ENCODE results near the gene FHIT.

The FHIT gene

GRCh38 chr3:59843821-59844220, 1407.4 kb downstream of the FHIT start:
- no peaks in the 10 kb centered on the region for H3K36me3 ChIP-seq
- no peak overlapping the region for H3K27ac ChIP-seq
- H3K9me3 ChIP-seq: peaks cover 5% of the 10 kb centered on the region; the same call in 1 of the 2 replicates

GRCh38 chr3:59839810-59840515, 1411.3 kb downstream of the FHIT start:
- Histone ChIP-seq H3K36me3 (no peaks in the 10 kb centered on the region), H4K20me1 (no peaks in the 10 kb centered on the region), H3K27me3 (no peaks in the 10 kb centered on the region), H3K4me3 (no peak overlapping the region), H3K9me3 (no peaks in the 10 kb centered on the region), H3K9ac (no peak overlapping the region), H3K27ac (no peak overlapping the region), H3K4me2 (peak overlapping the region; percentile 29; the same call in 1 of the 2 replicates), H3K4me1 (peaks cover 19% of the 10 kb centered on the region; the same call in 1 of the 2 replicates)
- TF ChIP-seq Cebpa-rat (IDR thresholded peaks at IDR 0.05): no peak

More at GRCh38 chr3:59843821-59844220, 1407.4 kb downstream of the FHIT start:
- Histone ChIP-seq H3K4me2 (no peak overlapping the region), H3K4me3 (no peak overlapping the region), H3K9ac (no peak overlapping the region), H3K27me3 (no peaks in the 10 kb centered on the region), H3K4me1 (peaks cover 14% of the 10 kb centered on the region; the same call in 1 of the 2 replicates), H4K20me1 (no peaks in the 10 kb centered on the region)
- TF ChIP-seq Cebpa-rat (IDR thresholded peaks at IDR 0.05): no peak

- H3K27ac ChIP-seq: no peak overlapping the region
- H3K4me2 ChIP-seq: peak overlapping the region; percentile 29; the same call in 1 of the 2 replicates
- no peak for TF ChIP-seq Cebpa-rat (IDR thresholded peaks at IDR 0.05)
Observed at GRCh38 chr3:59839283-59839682, 1412.0 kb downstream of the FHIT start.

GRCh38 chr3:59836531-59836930, 1414.7 kb downstream of the FHIT start:
- no peak for TF ChIP-seq Cebpa-rat (IDR thresholded peaks at IDR 0.05)
- Histone ChIP-seq H3K27ac (no peak overlapping the region), H3K9me3 (peaks cover 4% of the 10 kb centered on the region; the same call in 1 of the 2 replicates), H3K4me2 (no peak overlapping the region), H3K9ac (no peak overlapping the region), H3K27me3 (no peaks in the 10 kb centered on the region), H3K4me3 (no peak overlapping the region), H3K4me1 (peaks cover 19% of the 10 kb centered on the region; the same call in 1 of the 2 replicates), H3K36me3 (no peaks in the 10 kb centered on the region), H4K20me1 (no peaks in the 10 kb centered on the region)

More at GRCh38 chr3:59839283-59839682, 1412.0 kb downstream of the FHIT start:
- H3K9me3 ChIP-seq: peaks cover 2% of the 10 kb centered on the region; the same call in 1 of the 2 replicates
- peaks cover 19% of the 10 kb centered on the region; the same call in 1 of the 2 replicates for H3K4me1 ChIP-seq
- H3K27me3 ChIP-seq: no peaks in the 10 kb centered on the region
- H3K4me3 ChIP-seq: no peak overlapping the region
- H3K9ac ChIP-seq: no peak overlapping the region
- H4K20me1 ChIP-seq: no peaks in the 10 kb centered on the region
- no peaks in the 10 kb centered on the region for H3K36me3 ChIP-seq

GRCh38 chr3:59832702-59833101, 1418.5 kb downstream of the FHIT start:
- Histone ChIP-seq H3K27me3 (no peaks in the 10 kb centered on the region), H3K4me1 (peaks cover 5% of the 10 kb centered on the region; the same call in 1 of the 2 replicates), H3K27ac (no peak overlapping the region), H3K9me3 (peaks cover 4% of the 10 kb centered on the region; the same call in 1 of the 2 replicates), H3K4me3 (no peak overlapping the region), H3K4me2 (no peak overlapping the region), H3K9ac (no peak overlapping the region), H4K20me1 (no peaks in the 10 kb centered on the region), H3K36me3 (no peaks in the 10 kb centered on the region)
- no peak for TF ChIP-seq Cebpa-rat (IDR thresholded peaks at IDR 0.05)

DNA sequence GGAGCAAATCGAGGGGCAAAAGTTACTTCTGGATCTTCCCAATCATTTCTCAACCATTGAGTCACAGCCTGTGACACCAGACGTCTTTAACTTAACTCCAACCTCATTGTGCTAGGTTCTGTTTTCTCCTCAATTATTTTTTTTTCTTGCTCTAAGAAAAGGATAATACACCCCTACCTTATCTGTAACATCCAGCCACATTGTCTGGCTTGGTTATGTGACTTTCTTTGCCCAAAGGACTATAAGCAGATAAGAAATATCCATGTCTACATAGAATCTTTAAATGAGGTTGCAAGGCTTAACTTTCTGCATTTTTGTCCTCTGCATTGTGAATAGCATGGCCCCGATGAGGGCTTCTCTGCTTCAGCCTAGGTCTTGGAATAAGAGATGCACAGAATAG, 1419.0 kb downstream of the FHIT start:
- Histone ChIP-seq H3K9ac (no peak overlapping the region), H3K9me3 (peaks cover 4% of the 10 kb centered on the region; the same call in 1 of the 2 replicates), H3K27ac (no peak overlapping the region), H3K36me3 (no peaks in the 10 kb centered on the region), H3K4me3 (no peak overlapping the region), H4K20me1 (no peaks in the 10 kb centered on the region), H3K27me3 (no peaks in the 10 kb centered on the region), H3K4me1 (peaks cover 5% of the 10 kb centered on the region; the same call in 1 of the 2 replicates), H3K4me2 (no peak overlapping the region)
- TF ChIP-seq Cebpa-rat (IDR thresholded peaks at IDR 0.05): no peak

- H3K27me3 ChIP-seq: no peaks in the 10 kb centered on the region
- H3K4me3 ChIP-seq: no peak overlapping the region
- no peak overlapping the region for H3K27ac ChIP-seq
- TF ChIP-seq Cebpa-rat (IDR thresholded peaks at IDR 0.05): no peak
- H3K4me1 ChIP-seq: peaks cover 2% of the 10 kb centered on the region; the same call in 1 of the 2 replicates
- no peak overlapping the region for H3K9ac ChIP-seq
- no peaks in the 10 kb centered on the region for H4K20me1 ChIP-seq
- peaks cover 4% of the 10 kb centered on the region; the same call in 1 of the 2 replicates for H3K9me3 ChIP-seq
- H3K36me3 ChIP-seq: no peaks in the 10 kb centered on the region
- no peak overlapping the region for H3K4me2 ChIP-seq
Observed at GRCh38 chr3:59831394-59831793, 1419.9 kb downstream of the FHIT start.

GRCh38 chr3:59829527-59829926, 1421.7 kb downstream of the FHIT start:
- Histone ChIP-seq H3K4me2 (no peak overlapping the region), H3K27ac (no peak overlapping the region), H3K9ac (no peak overlapping the region), H3K9me3 (peaks cover 4% of the 10 kb centered on the region; the same call in 1 of the 2 replicates), H4K20me1 (no peaks in the 10 kb centered on the region), H3K36me3 (no peaks in the 10 kb centered on the region), H3K4me3 (no peak overlapping the region), H3K4me1 (no peaks in the 10 kb centered on the region), H3K27me3 (no peaks in the 10 kb centered on the region)
- TF ChIP-seq Cebpa-rat (IDR thresholded peaks at IDR 0.05): no peak

- H4K20me1 ChIP-seq: no peaks in the 10 kb centered on the region
- 0 out of 2 replicates have a peak, but pooled peaks cover 5% of the 10 kb centered on the region for H3K4me1 ChIP-seq
- H3K27me3 ChIP-seq: no peaks in the 10 kb centered on the region
- no peaks in the 10 kb centered on the region for H3K36me3 ChIP-seq
- no peak overlapping the region for H3K27ac ChIP-seq
- TF ChIP-seq Cebpa-rat (IDR thresholded peaks at IDR 0.05): no peak
- H3K9ac ChIP-seq: no peak overlapping the region
- no peaks in the 10 kb centered on the region for H3K9me3 ChIP-seq
- no peak overlapping the region for H3K4me3 ChIP-seq
- no peak overlapping the region for H3K4me2 ChIP-seq
Observed at GRCh38 chr3:59824876-59825275, 1426.4 kb downstream of the FHIT start.

- H3K27me3 ChIP-seq: no peaks in the 10 kb centered on the region
- no peaks in the 10 kb centered on the region for H3K36me3 ChIP-seq
- H3K4me2 ChIP-seq: 0 out of 2 replicates have a peak overlapping the region, but pooled peaks have one; percentile 2
- TF ChIP-seq Cebpa-rat (IDR thresholded peaks at IDR 0.05): no peak
- no peaks in the 10 kb centered on the region for H4K20me1 ChIP-seq
- no peaks in the 10 kb centered on the region for H3K9me3 ChIP-seq
- H3K4me3 ChIP-seq: no peak overlapping the region
- H3K9ac ChIP-seq: no peak overlapping the region
- no peak overlapping the region for H3K27ac ChIP-seq
- 0 out of 2 replicates have a peak, but pooled peaks cover 5% of the 10 kb centered on the region for H3K4me1 ChIP-seq
Observed at GRCh38 chr3:59821274-59821673, 1430.0 kb downstream of the FHIT start.

All from BLaER1 (cell line).